Colonic mucosa (tissue), 4 donors: ENCODE data around the gene ANKRD11. TPM values are rescaled to one million over a fixed set of nuclear protein-coding genes. Genes with fewer than 3 reads are reported as not detected.

Experiments used
- DNase-seq: peaks from one replicate; pipeline ENCODE4 v3.0.0-alpha.2; 2020
- H3K27ac ChIP-seq: fragments of 200-600 bp; one replicate; pipeline ENCODE4 v1.8.0; 2021
- H3K27me3 ChIP-seq: fragments of 200-600 bp; one replicate; pipeline ENCODE4 v1.8.0; 2021
- H3K36me3 ChIP-seq: fragments of 200-600 bp; one replicate; pipeline ENCODE4 v1.8.0; 2021
- H3K4me1 ChIP-seq: fragments of 200-600 bp; one replicate; pipeline ENCODE4 v1.8.0; 2021; ENCODE audit warnings: mild to moderate bottlenecking
- H3K4me3 ChIP-seq: fragments of 200-600 bp; one replicate; pipeline ENCODE4 v1.8.0; 2021
- H3K9ac ChIP-seq, 2 donors: one replicate each; pipeline ENCODE4 v1.7.0; 2013; ENCODE audit warnings: control low read depth in 2 of 2, low read depth in 2 of 2, low read length in 2 of 2
- H3K9me3 ChIP-seq: fragments of 200-600 bp; one replicate; pipeline ENCODE4 v1.8.0; 2021
- intact Hi-C: fragments of 100-400 bp; cut with DNase I; formaldehyde crosslinking; loops from one replicate; pipeline ENCODE4 v1.14.1; 2022
- total RNA-seq, 2 donors: library from RNA; stranded (reverse); fragmentation: NEBNext Ultra II Directional in 1 of 2; extraction: Animal tissue kit (Norgen Biotek cat#: 25700) in 1 of 2; gene quantifications; one replicate each; pipeline ENCODE4 v1.2.1, GENCODE V29; 2021
- TF ChIP-seq, protein P1 (sequence below): fragments of 200-600 bp; IDR thresholded peaks from one replicate; pipeline ENCODE4 v1.8.0; 2022; ENCODE audit warnings: antibody characterized with exemption, mild to moderate bottlenecking
- donor health status: healthy.
- donor health status: DM: no; HTN: no; CAD: no.
- donor health status: DM: no; HTN: no; CAD: no.

ANKRD11 gene
- total RNA-seq, 2 donors from 2014 or later = 69.4 to 129 TPM

DNA sequence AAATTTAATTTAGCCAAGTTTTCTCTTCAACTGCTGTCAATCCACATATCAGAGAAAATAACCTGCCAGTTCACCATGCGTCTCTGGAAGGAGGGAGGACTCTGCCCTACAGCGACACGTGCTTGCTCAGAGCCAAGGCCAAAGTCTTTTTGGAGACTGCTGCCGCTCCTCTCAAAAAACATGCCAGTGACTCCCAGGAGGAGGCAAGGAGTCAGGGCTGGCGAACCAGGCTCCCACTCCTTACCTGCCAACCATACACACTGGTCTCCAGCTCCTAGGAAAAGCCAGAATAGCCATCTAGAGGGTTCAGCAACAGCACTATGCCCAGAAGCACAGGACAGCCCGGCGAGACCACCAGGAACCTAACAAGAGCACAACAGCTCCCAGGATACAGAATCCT lies 73.0 kb downstream of the ANKRD11 start:
- peak; percentile 44 for DNase-seq

GRCh38 chr16:89413811-89414585 lies 76.4 kb downstream of the ANKRD11 start:
- Histone ChIP-seq H3K27ac (no peak overlapping the region), H3K36me3 (no peaks in the 10 kb centered on the region), H3K9ac (no peak overlapping the region), H3K9me3 (no peaks in the 10 kb centered on the region), H3K4me1 (peaks cover 26% of the 10 kb centered on the region), H3K27me3 (no peaks in the 10 kb centered on the region), H3K4me3 (no peak overlapping the region)
- intact Hi-C loops = no loop called here
- no peak for DNase-seq
- TF ChIP-seq, protein P1, sequence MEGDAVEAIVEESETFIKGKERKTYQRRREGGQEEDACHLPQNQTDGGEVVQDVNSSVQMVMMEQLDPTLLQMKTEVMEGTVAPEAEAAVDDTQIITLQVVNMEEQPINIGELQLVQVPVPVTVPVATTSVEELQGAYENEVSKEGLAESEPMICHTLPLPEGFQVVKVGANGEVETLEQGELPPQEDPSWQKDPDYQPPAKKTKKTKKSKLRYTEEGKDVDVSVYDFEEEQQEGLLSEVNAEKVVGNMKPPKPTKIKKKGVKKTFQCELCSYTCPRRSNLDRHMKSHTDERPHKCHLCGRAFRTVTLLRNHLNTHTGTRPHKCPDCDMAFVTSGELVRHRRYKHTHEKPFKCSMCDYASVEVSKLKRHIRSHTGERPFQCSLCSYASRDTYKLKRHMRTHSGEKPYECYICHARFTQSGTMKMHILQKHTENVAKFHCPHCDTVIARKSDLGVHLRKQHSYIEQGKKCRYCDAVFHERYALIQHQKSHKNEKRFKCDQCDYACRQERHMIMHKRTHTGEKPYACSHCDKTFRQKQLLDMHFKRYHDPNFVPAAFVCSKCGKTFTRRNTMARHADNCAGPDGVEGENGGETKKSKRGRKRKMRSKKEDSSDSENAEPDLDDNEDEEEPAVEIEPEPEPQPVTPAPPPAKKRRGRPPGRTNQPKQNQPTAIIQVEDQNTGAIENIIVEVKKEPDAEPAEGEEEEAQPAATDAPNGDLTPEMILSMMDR = no peak

More for the DNA sequence above, 73.0 kb downstream of the ANKRD11 start:
- Histone ChIP-seq H3K27ac (no peak overlapping the region), H3K9me3 (no peaks in the 10 kb centered on the region), H3K27me3 (no peaks in the 10 kb centered on the region), H3K4me3 (no peak overlapping the region), H3K9ac (no peak overlapping the region), H3K4me1 (peaks cover 10% of the 10 kb centered on the region), H3K36me3 (no peaks in the 10 kb centered on the region)
- TF ChIP-seq, protein P1 = no peak
- intact Hi-C loops = no loop called here

GRCh38 chr16:89412811-89413210 lies 77.5 kb downstream of the ANKRD11 start:
- no peak overlapping the region for H3K27ac ChIP-seq
- H3K4me3 ChIP-seq = no peak overlapping the region
- no peak for DNase-seq
- TF ChIP-seq, protein P1 = no peak
- H3K27me3 ChIP-seq = no peaks in the 10 kb centered on the region
- intact Hi-C loops = no loop called here
- H3K9ac ChIP-seq = no peak overlapping the region
- H3K9me3 ChIP-seq = no peaks in the 10 kb centered on the region
- H3K4me1 ChIP-seq = peaks cover 29% of the 10 kb centered on the region
- H3K36me3 ChIP-seq = no peaks in the 10 kb centered on the region

DNA sequence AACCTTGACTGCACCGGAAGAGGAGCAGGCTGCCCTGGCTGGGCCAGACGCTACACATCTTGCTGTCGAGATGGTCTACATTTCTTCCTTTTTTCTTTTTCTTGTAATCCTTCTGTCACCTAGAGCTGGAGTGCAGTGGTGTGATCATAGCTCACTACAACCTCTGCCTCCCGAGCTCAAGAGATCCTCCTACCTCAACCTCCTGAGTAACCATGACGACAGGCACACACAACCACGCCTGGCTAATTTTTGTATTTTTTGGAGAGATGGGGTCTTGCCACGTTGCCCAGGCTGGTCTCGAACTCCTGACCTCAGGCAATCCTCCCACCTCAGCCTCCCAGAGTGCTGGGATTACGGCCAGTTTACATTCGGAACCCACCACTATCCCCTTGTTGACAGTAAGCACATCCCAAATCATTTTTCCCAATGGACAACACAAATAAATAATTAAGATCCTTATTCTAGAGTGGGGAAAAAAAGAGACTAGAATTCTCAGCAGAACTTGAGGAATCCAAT lies 79.0 kb downstream of the ANKRD11 start:
- Histone ChIP-seq H3K36me3 (no peaks in the 10 kb centered on the region), H3K9me3 (no peaks in the 10 kb centered on the region), H3K27ac (no peak overlapping the region), H3K9ac (peak overlapping the region in 1 of 2 donors; percentile 30), H3K4me1 (peaks cover 26% of the 10 kb centered on the region), H3K27me3 (no peaks in the 10 kb centered on the region), H3K4me3 (no peak overlapping the region)
- intact Hi-C loops = no loop called here
- TF ChIP-seq, protein P1 = no peak
- no peak for DNase-seq

- peak; percentile 49 for DNase-seq
- TF ChIP-seq, protein P1 = no peak
- Histone ChIP-seq H3K36me3 (no peaks in the 10 kb centered on the region), H3K9ac (peak overlapping the region; percentile 30 to 35), H3K4me1 (peaks cover 26% of the 10 kb centered on the region), H3K27me3 (no peaks in the 10 kb centered on the region), H3K4me3 (no peak overlapping the region), H3K27ac (no peak overlapping the region), H3K9me3 (no peaks in the 10 kb centered on the region)
- intact Hi-C loops = no loop called here
Observed at GRCh38 chr16:89410794-89411309, 79.5 kb downstream of the ANKRD11 start.
